Stimulated activated naive CD4-positive, alpha-beta T cell treated with Interleukin-2 at 50 U/mL for 16 hours (primary cell): ENCODE results near the gene ACSL5.

Experiments
- DNase-seq: peaks from one replicate; lab custom pipeline; 2025; lab: John Stamatoyannopoulos, UW

ACSL5 gene

GRCh38 chr10:112373912-112374338 lies at the start of gene ACSL5:
TSS of gene ACSL5 (plus strand) at chr10:112374116. CDS start at chr10:112394947, 20,831 bp downstream.
- DNase-seq = no peak

- no peak for DNase-seq
Measured at GRCh38 chr10:112327678-112328077, 46.2 kb upstream of the ACSL5 start.

GRCh38 chr10:112330162-112330561 lies 43.8 kb upstream of the ACSL5 start:
- no peak for DNase-seq

- DNase-seq = no peak
Measured at GRCh38 chr10:112330607-112331160, 43.2 kb upstream of the ACSL5 start.

- DNase-seq = no peak
Measured at GRCh38 chr10:112332022-112332421, 41.9 kb upstream of the ACSL5 start.

- DNase-seq = no peak
Measured at GRCh38 chr10:112332509-112333228, 41.2 kb upstream of the ACSL5 start.

- DNase-seq = no peak
Measured at GRCh38 chr10:112333452-112333851, 40.5 kb upstream of the ACSL5 start.

- no peak for DNase-seq
Measured at GRCh38 chr10:112335111-112335867, 38.6 kb upstream of the ACSL5 start.

- no peak for DNase-seq
Measured at GRCh38 chr10:112335868-112336265, 38.0 kb upstream of the ACSL5 start.

GRCh38 chr10:112336556-112337201 lies 37.2 kb upstream of the ACSL5 start:
- DNase-seq = no peak

GRCh38 chr10:112338957-112339356 lies 35.0 kb upstream of the ACSL5 start:
- DNase-seq = no peak

GRCh38 chr10:112340601-112341000 lies 33.3 kb upstream of the ACSL5 start:
- no peak for DNase-seq

- DNase-seq = no peak
Measured at GRCh38 chr10:112343056-112343806, 30.7 kb upstream of the ACSL5 start.

- DNase-seq = no peak
Measured at GRCh38 chr10:112344261-112344660, 29.7 kb upstream of the ACSL5 start.

GRCh38 chr10:112345202-112345601 lies 28.7 kb upstream of the ACSL5 start:
- DNase-seq = no peak

GRCh38 chr10:112345743-112346142 lies 28.2 kb upstream of the ACSL5 start:
- no peak for DNase-seq

- DNase-seq = no peak
Measured at GRCh38 chr10:112346774-112347173, 27.1 kb upstream of the ACSL5 start.

- no peak for DNase-seq
Measured at GRCh38 chr10:112347709-112348671, 25.9 kb upstream of the ACSL5 start.

GRCh38 chr10:112348759-112349158 lies 25.2 kb upstream of the ACSL5 start:
- DNase-seq = no peak

- DNase-seq = no peak
Measured at GRCh38 chr10:112349521-112350085, 24.3 kb upstream of the ACSL5 start.
